ENCODE results near the gene THRA. TPM values are rescaled to one million over a fixed set of nuclear protein-coding genes. Genes with fewer than 3 reads are reported as not detected.

Gene THRA
- total and polyA plus RNA-seq, 9 of the 15 experiments (the other 6 are each of a cell fraction or from before 2014, with no cell fraction given): 0.34 to 23.4 (median 12.7) TPM

DNA sequence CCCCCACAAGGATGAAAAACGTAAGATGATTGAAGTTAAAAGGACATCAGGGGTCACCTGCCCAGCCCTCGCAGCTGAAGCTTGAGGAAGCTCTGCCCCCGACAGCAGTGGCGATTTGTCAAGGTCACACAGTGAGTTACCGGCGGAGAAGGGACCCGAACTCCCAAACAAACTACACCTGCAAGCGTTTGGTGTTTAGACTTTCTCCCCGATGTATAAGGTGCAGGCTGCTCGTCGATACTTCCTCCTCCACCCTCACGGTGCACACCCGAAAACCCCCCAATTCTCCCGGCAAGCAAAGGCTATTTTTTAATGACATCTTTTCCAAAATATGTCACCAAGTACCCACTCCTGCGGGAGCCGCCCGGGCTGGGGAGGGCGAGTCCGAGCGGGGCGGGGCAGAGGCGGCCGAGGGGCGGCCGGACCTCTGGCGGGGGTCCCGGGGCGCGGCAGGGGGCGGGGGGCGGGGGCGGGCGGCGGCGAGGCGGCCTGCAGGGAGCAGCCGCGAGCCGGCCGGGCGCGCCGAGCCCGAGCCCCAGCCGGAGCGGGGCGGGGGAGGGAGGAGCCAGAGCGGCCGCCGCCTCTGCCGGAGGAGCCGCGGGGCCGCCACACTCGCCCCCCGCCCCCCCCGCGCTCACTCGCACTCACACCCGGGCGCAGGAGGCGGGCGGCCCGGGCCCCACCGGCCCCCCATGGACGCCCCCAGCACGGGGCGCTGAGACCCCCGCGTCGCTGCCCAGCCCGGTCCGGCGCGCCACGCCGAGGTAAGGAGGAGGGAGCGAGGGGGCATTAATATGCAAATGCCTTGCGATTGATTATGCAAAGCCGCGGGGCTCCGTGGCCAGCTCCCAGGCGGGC lies at the start of gene THRA (continued):
- TF ChIP-seq NR1H2 (CRISPR knock-in tag; IDR thresholded peaks at IDR 0.05): no peak
- TF ChIP-seq HMG20A (CRISPR knock-in tag; conservative IDR thresholded peaks at IDR 0.05): no peak
- TF ChIP-seq PATZ1 (CRISPR knock-in tag; IDR thresholded peaks at IDR 0.05; ENCODE audit: borderline replicate concordance): no peak
- peak; percentile 39; the same call in 1 of the 2 replicates for TF ChIP-seq SIN3B (IDR thresholded peaks at IDR 0.05; ENCODE audit: low read depth)
- TF ChIP-seq, protein P1, sequence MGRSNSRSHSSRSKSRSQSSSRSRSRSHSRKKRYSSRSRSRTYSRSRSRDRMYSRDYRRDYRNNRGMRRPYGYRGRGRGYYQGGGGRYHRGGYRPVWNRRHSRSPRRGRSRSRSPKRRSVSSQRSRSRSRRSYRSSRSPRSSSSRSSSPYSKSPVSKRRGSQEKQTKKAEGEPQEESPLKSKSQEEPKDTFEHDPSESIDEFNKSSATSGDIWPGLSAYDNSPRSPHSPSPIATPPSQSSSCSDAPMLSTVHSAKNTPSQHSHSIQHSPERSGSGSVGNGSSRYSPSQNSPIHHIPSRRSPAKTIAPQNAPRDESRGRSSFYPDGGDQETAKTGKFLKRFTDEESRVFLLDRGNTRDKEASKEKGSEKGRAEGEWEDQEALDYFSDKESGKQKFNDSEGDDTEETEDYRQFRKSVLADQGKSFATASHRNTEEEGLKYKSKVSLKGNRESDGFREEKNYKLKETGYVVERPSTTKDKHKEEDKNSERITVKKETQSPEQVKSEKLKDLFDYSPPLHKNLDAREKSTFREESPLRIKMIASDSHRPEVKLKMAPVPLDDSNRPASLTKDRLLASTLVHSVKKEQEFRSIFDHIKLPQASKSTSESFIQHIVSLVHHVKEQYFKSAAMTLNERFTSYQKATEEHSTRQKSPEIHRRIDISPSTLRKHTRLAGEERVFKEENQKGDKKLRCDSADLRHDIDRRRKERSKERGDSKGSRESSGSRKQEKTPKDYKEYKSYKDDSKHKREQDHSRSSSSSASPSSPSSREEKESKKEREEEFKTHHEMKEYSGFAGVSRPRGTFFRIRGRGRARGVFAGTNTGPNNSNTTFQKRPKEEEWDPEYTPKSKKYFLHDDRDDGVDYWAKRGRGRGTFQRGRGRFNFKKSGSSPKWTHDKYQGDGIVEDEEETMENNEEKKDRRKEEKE (IDR thresholded peaks at IDR 0.05; ENCODE audit: borderline replicate concordance in 1 of 2, control insufficient read depth in 1 of 2, low read depth in 2 of 2, low read length in 1 of 2): no peak
- TF ChIP-seq KAT7 (CRISPR knock-in tag; IDR thresholded peaks at IDR 0.05; ENCODE audit: borderline replicate concordance): no peak
- TF ChIP-seq, protein P2, sequence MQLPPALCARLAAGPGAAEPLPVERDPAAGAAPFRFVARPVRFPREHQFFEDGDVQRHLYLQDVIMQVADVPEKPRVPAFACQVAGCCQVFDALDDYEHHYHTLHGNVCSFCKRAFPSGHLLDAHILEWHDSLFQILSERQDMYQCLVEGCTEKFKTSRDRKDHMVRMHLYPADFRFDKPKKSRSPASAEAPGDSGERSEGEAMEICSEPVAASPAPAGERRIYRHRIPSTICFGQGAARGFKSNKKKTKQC (CRISPR knock-in tag; IDR thresholded peaks at IDR 0.05): no peak
- TF ChIP-seq CCNT2 (IDR thresholded peaks at IDR 0.05; ENCODE audit: borderline replicate concordance, extremely low read depth, insufficient read length, low read depth, low read length): no peak
- no peak for TF ChIP-seq RNF219 (CRISPR knock-in tag; IDR thresholded peaks at IDR 0.05)
- no peak for TF ChIP-seq NR2C1 (IDR thresholded peaks at IDR 0.05)
- no peak for TF ChIP-seq NR2C1 (tag; IDR thresholded peaks at IDR 0.05)
- TF ChIP-seq, protein P3, sequence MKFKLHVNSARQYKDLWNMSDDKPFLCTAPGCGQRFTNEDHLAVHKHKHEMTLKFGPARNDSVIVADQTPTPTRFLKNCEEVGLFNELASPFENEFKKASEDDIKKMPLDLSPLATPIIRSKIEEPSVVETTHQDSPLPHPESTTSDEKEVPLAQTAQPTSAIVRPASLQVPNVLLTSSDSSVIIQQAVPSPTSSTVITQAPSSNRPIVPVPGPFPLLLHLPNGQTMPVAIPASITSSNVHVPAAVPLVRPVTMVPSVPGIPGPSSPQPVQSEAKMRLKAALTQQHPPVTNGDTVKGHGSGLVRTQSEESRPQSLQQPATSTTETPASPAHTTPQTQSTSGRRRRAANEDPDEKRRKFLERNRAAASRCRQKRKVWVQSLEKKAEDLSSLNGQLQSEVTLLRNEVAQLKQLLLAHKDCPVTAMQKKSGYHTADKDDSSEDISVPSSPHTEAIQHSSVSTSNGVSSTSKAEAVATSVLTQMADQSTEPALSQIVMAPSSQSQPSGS (CRISPR knock-in tag; IDR thresholded peaks at IDR 0.05): no peak
- TF ChIP-seq ESRRB (CRISPR knock-in tag; IDR thresholded peaks at IDR 0.05; ENCODE audit: borderline replicate concordance): no peak
- no peak for TF ChIP-seq HOXB6 (CRISPR knock-in tag; IDR thresholded peaks at IDR 0.05; ENCODE audit: borderline replicate concordance)
- no peak for TF ChIP-seq MAFG (tag; conservative IDR thresholded peaks at IDR 0.05)

Data from K562 (cell line).